SU-DHL-6 (cell line): ENCODE measurements around the gene EDARADD.

ENCODE experiments used
- H2AFZ ChIP-seq: fragments of 200-600 bp; sonication (generic); 2 replicates; pipeline ENCODE4 v1.6.1; 2014; ENCODE audit warnings: low read depth, mild to moderate bottlenecking, moderate library complexity, mixed read lengths, antibody characterized with exemption, low read length; ENCODE audit not compliant: severe bottlenecking
- H3F3A ChIP-seq: fragments of 200-600 bp; shearing (Covaris generic); 2 replicates; pipeline ENCODE4 v1.6.0; 2016; ENCODE audit warnings: antibody characterized with exemption, mild to moderate bottlenecking; ENCODE audit not compliant: insufficient read depth
- H3K27ac ChIP-seq: fragments of 200-600 bp; sonication (generic); 2 replicates; pipeline ENCODE4 v1.5.1; 2016; ENCODE audit warnings: low read depth, mild to moderate bottlenecking, low read length, moderate library complexity, mixed read lengths
- H3K27me3 ChIP-seq: fragments of 200-600 bp; sonication (generic), shearing (Covaris generic); 2 replicates; pipeline ENCODE4 v1.6.0; 2014; ENCODE audit warnings: mild to moderate bottlenecking, low read length
- H3K36me3 ChIP-seq: fragments of 200-600 bp; sonication (generic); 2 replicates; pipeline ENCODE4 v1.6.1; 2014; ENCODE audit warnings: mild to moderate bottlenecking, low read length, mixed read lengths
- H3K4me2 ChIP-seq: fragments of 300-600, 200-600 bp; shearing (Covaris generic), sonication (generic); 2 replicates; pipeline ENCODE4 v1.6.0; 2014; ENCODE audit warnings: low read length, low read depth, mild to moderate bottlenecking; ENCODE audit not compliant: poor library complexity, severe bottlenecking
- H3K4me3 ChIP-seq: fragments of 200-600 bp; sonication (generic); 2 replicates; pipeline ENCODE4 v1.5.1; 2014; ENCODE audit warnings: antibody characterized with exemption, low read length, mild to moderate bottlenecking, mixed read lengths; ENCODE audit not compliant: insufficient read depth, poor library complexity, severe bottlenecking
- H3K79me2 ChIP-seq: fragments of 200-600 bp; sonication (generic); 2 replicates; pipeline ENCODE4 v1.6.1; 2014; ENCODE audit warnings: mild to moderate bottlenecking, low read length, moderate library complexity; ENCODE audit not compliant: insufficient read depth
- H3K9ac ChIP-seq: fragments of 200-600 bp; sonication (generic); 2 replicates; pipeline ENCODE4 v1.7.0; 2014; ENCODE audit warnings: mild to moderate bottlenecking, low read length
- H3K9me2 ChIP-seq: fragments of 200-600 bp; sonication (generic); replicated peaks from 2 replicates; pipeline ENCODE4 v1.6.1; 2014; ENCODE audit warnings: low read length; ENCODE audit not compliant: insufficient read depth
- H3K9me3 ChIP-seq: fragments of 200-600 bp; sonication (generic); 2 replicates; pipeline ENCODE4 v1.6.1; 2014; ENCODE audit warnings: low read length, mixed read lengths; ENCODE audit not compliant: insufficient read depth
- H4K20me1 ChIP-seq: fragments of 200-600 bp; sonication (generic); 2 replicates; pipeline ENCODE4 v1.6.1; 2014; ENCODE audit warnings: low read depth, mild to moderate bottlenecking, antibody characterized with exemption, low read length, moderate library complexity, mixed read lengths
- CTCF ChIP-seq: fragments of 200-600 bp; sonication (generic); IDR thresholded peaks from one replicate; pipeline ENCODE4 v1.5.1; 2017; ENCODE audit warnings: antibody characterized with exemption, mild to moderate bottlenecking, low read length, moderate library complexity; ENCODE audit not compliant: insufficient read depth, poor library complexity, severe bottlenecking
- EZH2phosphoT487 ChIP-seq: fragments of 200-600 bp; sonication (generic), shearing (Covaris generic); conservative IDR thresholded peaks from 2 replicates; pipeline ENCODE4 v1.6.1; 2018; ENCODE audit warnings: mild to moderate bottlenecking, antibody characterized with exemption, low read length, moderate library complexity, mixed read lengths

EDARADD gene

GRCh38 chr1:236419502-236419901 lies 25.4 kb downstream of the EDARADD start:
- Histone ChIP-seq H3K27me3 (no peaks in the 10 kb centered on the region), H3K9me2 (no peaks in the 10 kb centered on the region), H3F3A (no peaks in the 10 kb centered on the region), H3K9ac (no peak overlapping the region), H3K79me2 (no peaks in the 10 kb centered on the region), H4K20me1 (no peaks in the 10 kb centered on the region), H3K4me2 (no peak overlapping the region), H3K4me3 (no peak overlapping the region), H3K36me3 (no peaks in the 10 kb centered on the region), H3K9me3 (no peaks in the 10 kb centered on the region), H3K27ac (no peak overlapping the region), H2AFZ (no peak overlapping the region)
- TF ChIP-seq EZH2phosphoT487 = no peak
- no peak for TF ChIP-seq CTCF

GRCh38 chr1:236421022-236421421 lies 26.9 kb downstream of the EDARADD start:
- H2AFZ ChIP-seq = no peak overlapping the region
- no peak overlapping the region for H3K4me3 ChIP-seq
- H3K27me3 ChIP-seq = no peaks in the 10 kb centered on the region
- TF ChIP-seq EZH2phosphoT487 (no peak), CTCF (no peak)
- no peaks in the 10 kb centered on the region for H3K9me2 ChIP-seq
- H3K9me3 ChIP-seq = no peaks in the 10 kb centered on the region
- H3K36me3 ChIP-seq = no peaks in the 10 kb centered on the region
- H3K4me2 ChIP-seq = no peak overlapping the region
- no peaks in the 10 kb centered on the region for H4K20me1 ChIP-seq
- no peak overlapping the region for H3K27ac ChIP-seq
- no peaks in the 10 kb centered on the region for H3K79me2 ChIP-seq
- H3K9ac ChIP-seq = no peak overlapping the region
- H3F3A ChIP-seq = no peaks in the 10 kb centered on the region

GRCh38 chr1:236421850-236422516 lies 27.9 kb downstream of the EDARADD start:
- TF ChIP-seq CTCF (no peak), EZH2phosphoT487 (no peak)
- Histone ChIP-seq H3K79me2 (no peaks in the 10 kb centered on the region), H3F3A (no peaks in the 10 kb centered on the region), H3K9me2 (no peaks in the 10 kb centered on the region), H3K27me3 (no peaks in the 10 kb centered on the region), H3K4me2 (no peak overlapping the region), H3K27ac (no peak overlapping the region), H3K9ac (no peak overlapping the region), H3K9me3 (no peaks in the 10 kb centered on the region), H4K20me1 (no peaks in the 10 kb centered on the region), H3K4me3 (no peak overlapping the region), H2AFZ (no peak overlapping the region), H3K36me3 (no peaks in the 10 kb centered on the region)
